ENCODE results near the gene ASMT.

The ASMT gene

DNA sequence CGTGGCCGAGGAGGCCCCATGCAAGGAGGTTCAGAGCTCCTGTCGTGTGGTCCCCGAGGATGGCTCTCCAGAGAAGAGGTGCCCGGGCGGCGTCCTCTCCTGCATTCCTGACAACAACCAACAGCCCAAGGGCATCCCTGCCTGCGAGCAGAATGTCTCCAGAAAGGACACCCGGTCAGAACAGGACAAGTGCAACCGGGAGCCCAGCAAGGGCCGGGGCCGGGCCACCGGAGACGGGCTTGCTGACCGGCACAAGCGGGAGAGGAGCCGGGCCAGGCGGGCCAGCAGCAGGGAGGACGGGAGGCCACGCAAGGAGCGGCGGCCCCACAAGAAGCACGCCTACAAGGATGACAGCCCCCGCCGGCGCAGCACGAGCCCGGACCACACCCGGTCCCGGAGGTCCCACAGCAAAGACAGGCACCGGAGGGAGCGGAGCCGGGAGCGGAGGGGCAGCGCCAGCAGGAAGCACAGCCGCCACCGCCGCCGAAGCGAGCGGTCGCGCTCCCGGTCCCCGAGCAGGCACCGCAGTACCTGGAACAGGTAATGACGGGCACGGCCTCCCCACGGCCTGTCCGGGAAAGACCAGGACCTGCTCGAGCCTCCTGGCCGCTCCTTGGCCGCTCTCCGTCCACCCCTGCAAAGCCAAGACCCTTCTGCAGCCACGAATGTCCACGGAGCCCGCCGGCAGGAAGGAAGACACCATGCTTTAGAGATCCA is 13.7 kb upstream of the ASMT start:
- H3K4me3 ChIP-seq (ENCODE audit: low read depth, low read length) = no peak overlapping the region
- in situ Hi-C loops (cut with HindIII; ENCODE audit: low sequenced_read_pairs) = no loop called here
- TF ChIP-seq, protein P1, sequence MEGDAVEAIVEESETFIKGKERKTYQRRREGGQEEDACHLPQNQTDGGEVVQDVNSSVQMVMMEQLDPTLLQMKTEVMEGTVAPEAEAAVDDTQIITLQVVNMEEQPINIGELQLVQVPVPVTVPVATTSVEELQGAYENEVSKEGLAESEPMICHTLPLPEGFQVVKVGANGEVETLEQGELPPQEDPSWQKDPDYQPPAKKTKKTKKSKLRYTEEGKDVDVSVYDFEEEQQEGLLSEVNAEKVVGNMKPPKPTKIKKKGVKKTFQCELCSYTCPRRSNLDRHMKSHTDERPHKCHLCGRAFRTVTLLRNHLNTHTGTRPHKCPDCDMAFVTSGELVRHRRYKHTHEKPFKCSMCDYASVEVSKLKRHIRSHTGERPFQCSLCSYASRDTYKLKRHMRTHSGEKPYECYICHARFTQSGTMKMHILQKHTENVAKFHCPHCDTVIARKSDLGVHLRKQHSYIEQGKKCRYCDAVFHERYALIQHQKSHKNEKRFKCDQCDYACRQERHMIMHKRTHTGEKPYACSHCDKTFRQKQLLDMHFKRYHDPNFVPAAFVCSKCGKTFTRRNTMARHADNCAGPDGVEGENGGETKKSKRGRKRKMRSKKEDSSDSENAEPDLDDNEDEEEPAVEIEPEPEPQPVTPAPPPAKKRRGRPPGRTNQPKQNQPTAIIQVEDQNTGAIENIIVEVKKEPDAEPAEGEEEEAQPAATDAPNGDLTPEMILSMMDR (IDR thresholded peaks at IDR 0.05; ENCODE audit: low read depth, low read length) = no peak
- no peak for DNase-seq (ENCODE audit: low read depth, low spot score)

DNA sequence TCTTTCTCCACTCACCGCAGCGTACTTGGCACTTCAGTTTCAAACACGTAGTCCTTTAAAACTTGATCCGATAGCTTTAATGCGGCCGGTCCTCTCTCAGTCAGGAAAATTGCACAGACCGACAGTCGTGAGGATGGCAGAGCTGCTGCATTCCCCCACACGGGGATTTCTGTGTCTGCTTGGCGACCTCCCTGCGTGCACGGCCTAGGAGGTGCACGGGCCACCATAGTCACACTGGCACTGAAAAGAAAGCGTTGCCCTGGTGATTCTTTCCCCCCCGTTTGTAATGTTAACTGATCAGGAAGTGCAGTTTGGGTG is 13.1 kb upstream of the ASMT start:
- TF ChIP-seq, protein P1 (IDR thresholded peaks at IDR 0.05; ENCODE audit: low read depth, low read length) = no peak
- no peak for DNase-seq (ENCODE audit: low read depth, low spot score)
- in situ Hi-C loops (cut with HindIII; ENCODE audit: low sequenced_read_pairs) = no loop called here

DNA sequence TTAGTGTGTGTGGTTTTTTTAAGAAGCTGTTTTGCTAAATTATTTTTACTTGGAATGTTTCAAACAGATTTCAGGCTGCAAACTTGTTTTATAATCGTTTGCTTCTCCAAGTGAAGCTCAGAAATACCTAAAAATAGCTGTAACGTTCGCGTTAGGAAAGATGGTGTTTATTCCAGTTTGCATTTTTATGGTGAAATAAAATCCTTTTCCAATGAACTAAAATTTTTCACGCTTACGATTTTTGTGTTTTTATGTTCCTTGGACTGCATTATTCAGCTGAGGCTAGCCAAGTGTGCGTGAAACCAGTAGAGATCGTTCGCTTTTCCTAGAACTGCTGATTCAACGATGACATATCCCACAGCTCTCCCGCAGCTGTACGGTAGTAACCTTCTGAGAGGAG is 12.6 kb upstream of the ASMT start:
- no peak overlapping the region for H3K4me3 ChIP-seq (ENCODE audit: low read depth, low read length)
- TF ChIP-seq, protein P1 (IDR thresholded peaks at IDR 0.05; ENCODE audit: low read depth, low read length) = no peak
- no peak for DNase-seq (ENCODE audit: low read depth, low spot score)
- in situ Hi-C loops (cut with HindIII; ENCODE audit: low sequenced_read_pairs) = no loop called here

More for the DNA sequence above, 13.1 kb upstream of the ASMT start:
- H3K4me3 ChIP-seq (ENCODE audit: low read depth, low read length) = no peak overlapping the region

DNA sequence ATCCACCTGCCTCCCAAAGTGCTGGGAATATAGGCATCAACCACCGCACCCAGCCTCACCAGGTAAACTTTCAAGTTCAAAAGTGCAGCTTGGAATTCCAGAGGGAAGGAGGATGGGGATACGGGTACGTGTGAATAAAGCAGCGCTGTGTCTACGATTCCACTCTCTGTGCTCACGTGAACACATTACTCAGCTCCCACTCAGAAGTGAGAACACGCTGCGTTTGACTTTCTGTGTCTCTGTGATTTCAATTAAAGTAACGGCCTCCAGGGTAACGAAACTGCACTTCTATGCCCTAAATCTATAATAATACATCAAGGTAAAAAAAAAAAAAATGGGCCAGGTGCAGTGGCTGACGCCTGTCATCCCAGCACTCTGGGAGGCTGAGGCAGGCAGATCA is 8.4 kb upstream of the ASMT start:
- TF ChIP-seq, protein P1 (IDR thresholded peaks at IDR 0.05; ENCODE audit: low read depth, low read length) = no peak
- in situ Hi-C loops (cut with HindIII; ENCODE audit: low sequenced_read_pairs) = no loop called here
- DNase-seq (ENCODE audit: low read depth, low spot score) = no peak
- no peak overlapping the region for H3K4me3 ChIP-seq (ENCODE audit: low read depth, low read length)

DNA sequence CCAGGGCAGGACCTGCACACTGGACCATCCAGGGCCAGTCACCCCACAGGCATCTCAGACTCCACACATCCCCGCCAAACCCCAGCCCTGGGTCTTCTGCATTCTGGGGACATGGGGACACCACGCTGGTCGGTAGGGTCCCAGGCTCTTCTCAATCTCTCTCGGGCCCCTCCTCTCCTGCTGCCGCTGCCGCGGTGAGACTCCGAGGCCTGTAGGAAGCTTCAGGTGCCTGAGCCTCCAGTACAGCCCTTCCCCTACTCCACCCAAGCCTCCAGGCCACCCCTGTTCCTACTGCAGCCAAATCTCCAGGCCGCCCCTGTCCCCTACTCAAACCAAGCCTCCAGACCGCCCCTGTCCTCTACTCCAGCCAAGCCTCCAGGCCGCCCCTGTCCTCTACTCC is 5.5 kb upstream of the ASMT start:
- DNase-seq (ENCODE audit: low read depth, low spot score) = no peak
- in situ Hi-C loops (cut with HindIII; ENCODE audit: low sequenced_read_pairs) = no loop called here
- TF ChIP-seq, protein P1 (IDR thresholded peaks at IDR 0.05; ENCODE audit: low read depth, low read length) = no peak

DNA sequence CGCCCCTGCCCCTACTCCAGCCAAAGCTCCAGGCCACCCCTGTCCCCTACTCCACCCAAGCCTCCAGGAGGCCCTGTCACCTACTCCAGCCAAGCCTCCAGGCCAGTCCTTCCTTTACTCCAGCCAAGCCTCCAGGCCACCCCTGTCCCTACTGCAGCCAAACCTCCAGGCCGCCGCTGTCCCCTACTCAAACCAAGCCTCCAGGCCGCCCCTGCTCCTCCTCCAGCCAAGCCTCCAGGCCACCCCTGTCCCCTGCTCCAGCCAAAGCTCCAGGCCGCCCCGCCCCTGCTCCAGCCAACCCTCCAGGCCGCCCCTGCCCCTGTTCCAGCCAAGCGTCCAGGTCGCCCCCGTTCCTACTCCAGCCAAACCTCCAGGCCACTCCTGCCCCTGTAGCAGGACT is 5.1 kb upstream of the ASMT start:
- no peak for DNase-seq (ENCODE audit: low read depth, low spot score)
- TF ChIP-seq, protein P1 (IDR thresholded peaks at IDR 0.05; ENCODE audit: low read depth, low read length) = no peak
- in situ Hi-C loops (cut with HindIII; ENCODE audit: low sequenced_read_pairs) = no loop called here
- H3K4me3 ChIP-seq (ENCODE audit: low read depth, low read length) = no peak overlapping the region

More for the DNA sequence above, 5.5 kb upstream of the ASMT start:
- H3K4me3 ChIP-seq (ENCODE audit: low read depth, low read length) = no peak overlapping the region

Measured in astrocyte of the spinal cord (primary cell).